ENCODE data around the gene SUGCT.

DNA sequence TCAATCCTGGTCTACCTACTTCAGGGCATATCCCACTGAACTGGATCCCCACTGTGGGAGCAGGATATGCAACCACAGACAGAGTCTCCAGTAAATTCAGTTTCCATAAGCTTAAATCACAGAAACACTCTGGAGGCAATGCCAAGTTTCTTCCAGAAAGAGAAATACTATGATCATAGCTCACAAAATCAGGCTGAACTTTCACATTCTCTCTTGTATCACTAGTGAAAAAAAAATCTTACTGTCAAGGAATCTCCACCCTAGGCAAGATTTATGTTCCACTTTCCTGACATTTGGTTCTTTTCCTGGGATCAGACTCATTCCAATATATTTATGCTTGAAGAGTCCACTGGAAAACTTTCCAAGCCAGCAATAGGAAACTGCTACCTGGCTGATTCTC is 749.0 kb downstream of the SUGCT start:
- TF ChIP-seq KLF16 (tag by site-specific recombination; IDR thresholded peaks at IDR 0.05) (no peak), ZNF114 (tag by site-specific recombination; IDR thresholded peaks at IDR 0.05) (no peak), ZNF23 (tag by site-specific recombination; IDR thresholded peaks at IDR 0.05; ENCODE audit: borderline replicate concordance) (no peak), EGR2 (tag by site-specific recombination; IDR thresholded peaks at IDR 0.05; ENCODE audit: low read depth) (no peak), ZSCAN23 (tag by site-specific recombination; IDR thresholded peaks at IDR 0.05) (no peak), KLF8 (tag by site-specific recombination; IDR thresholded peaks at IDR 0.05) (no peak)
- TF ChIP-seq, protein P1, sequence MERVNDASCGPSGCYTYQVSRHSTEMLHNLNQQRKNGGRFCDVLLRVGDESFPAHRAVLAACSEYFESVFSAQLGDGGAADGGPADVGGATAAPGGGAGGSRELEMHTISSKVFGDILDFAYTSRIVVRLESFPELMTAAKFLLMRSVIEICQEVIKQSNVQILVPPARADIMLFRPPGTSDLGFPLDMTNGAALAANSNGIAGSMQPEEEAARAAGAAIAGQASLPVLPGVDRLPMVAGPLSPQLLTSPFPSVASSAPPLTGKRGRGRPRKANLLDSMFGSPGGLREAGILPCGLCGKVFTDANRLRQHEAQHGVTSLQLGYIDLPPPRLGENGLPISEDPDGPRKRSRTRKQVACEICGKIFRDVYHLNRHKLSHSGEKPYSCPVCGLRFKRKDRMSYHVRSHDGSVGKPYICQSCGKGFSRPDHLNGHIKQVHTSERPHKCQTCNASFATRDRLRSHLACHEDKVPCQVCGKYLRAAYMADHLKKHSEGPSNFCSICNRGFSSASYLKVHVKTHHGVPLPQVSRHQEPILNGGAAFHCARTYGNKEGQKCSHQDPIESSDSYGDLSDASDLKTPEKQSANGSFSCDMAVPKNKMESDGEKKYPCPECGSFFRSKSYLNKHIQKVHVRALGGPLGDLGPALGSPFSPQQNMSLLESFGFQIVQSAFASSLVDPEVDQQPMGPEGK (tag by site-specific recombination; IDR thresholded peaks at IDR 0.05) = no peak
- TF ChIP-seq, protein P2, sequence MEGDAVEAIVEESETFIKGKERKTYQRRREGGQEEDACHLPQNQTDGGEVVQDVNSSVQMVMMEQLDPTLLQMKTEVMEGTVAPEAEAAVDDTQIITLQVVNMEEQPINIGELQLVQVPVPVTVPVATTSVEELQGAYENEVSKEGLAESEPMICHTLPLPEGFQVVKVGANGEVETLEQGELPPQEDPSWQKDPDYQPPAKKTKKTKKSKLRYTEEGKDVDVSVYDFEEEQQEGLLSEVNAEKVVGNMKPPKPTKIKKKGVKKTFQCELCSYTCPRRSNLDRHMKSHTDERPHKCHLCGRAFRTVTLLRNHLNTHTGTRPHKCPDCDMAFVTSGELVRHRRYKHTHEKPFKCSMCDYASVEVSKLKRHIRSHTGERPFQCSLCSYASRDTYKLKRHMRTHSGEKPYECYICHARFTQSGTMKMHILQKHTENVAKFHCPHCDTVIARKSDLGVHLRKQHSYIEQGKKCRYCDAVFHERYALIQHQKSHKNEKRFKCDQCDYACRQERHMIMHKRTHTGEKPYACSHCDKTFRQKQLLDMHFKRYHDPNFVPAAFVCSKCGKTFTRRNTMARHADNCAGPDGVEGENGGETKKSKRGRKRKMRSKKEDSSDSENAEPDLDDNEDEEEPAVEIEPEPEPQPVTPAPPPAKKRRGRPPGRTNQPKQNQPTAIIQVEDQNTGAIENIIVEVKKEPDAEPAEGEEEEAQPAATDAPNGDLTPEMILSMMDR (tag by site-specific recombination; IDR thresholded peaks at IDR 0.05) = no peak
- TF ChIP-seq, protein P3, sequence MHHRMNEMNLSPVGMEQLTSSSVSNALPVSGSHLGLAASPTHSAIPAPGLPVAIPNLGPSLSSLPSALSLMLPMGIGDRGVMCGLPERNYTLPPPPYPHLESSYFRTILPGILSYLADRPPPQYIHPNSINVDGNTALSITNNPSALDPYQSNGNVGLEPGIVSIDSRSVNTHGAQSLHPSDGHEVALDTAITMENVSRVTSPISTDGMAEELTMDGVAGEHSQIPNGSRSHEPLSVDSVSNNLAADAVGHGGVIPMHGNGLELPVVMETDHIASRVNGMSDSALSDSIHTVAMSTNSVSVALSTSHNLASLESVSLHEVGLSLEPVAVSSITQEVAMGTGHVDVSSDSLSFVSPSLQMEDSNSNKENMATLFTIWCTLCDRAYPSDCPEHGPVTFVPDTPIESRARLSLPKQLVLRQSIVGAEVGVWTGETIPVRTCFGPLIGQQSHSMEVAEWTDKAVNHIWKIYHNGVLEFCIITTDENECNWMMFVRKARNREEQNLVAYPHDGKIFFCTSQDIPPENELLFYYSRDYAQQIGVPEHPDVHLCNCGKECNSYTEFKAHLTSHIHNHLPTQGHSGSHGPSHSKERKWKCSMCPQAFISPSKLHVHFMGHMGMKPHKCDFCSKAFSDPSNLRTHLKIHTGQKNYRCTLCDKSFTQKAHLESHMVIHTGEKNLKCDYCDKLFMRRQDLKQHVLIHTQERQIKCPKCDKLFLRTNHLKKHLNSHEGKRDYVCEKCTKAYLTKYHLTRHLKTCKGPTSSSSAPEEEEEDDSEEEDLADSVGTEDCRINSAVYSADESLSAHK (tag by site-specific recombination; IDR thresholded peaks at IDR 0.05) = no peak
- TF ChIP-seq, protein P4, sequence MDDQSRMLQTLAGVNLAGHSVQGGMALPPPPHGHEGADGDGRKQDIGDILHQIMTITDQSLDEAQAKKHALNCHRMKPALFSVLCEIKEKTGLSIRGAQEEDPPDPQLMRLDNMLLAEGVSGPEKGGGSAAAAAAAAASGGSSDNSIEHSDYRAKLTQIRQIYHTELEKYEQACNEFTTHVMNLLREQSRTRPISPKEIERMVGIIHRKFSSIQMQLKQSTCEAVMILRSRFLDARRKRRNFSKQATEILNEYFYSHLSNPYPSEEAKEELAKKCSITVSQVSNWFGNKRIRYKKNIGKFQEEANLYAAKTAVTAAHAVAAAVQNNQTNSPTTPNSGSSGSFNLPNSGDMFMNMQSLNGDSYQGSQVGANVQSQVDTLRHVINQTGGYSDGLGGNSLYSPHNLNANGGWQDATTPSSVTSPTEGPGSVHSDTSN (CRISPR knock-in tag; IDR thresholded peaks at IDR 0.05) = no peak

All from HEK293 (cell line).